AG08396 (cell line): ENCODE data around the gene ST3GAL4.
"Not testable (repeated sequence)": the region's sequence is repeated elsewhere in the genome, so short reads cannot be mapped to it uniquely, and the experiment has no call there.

Experiments used
- DNase-seq: peaks from one replicate; pipeline ENCODE4 v3.0.0; 2012; ENCODE audit warnings: low spot score, mixed read lengths

ST3GAL4 gene

DNA sequence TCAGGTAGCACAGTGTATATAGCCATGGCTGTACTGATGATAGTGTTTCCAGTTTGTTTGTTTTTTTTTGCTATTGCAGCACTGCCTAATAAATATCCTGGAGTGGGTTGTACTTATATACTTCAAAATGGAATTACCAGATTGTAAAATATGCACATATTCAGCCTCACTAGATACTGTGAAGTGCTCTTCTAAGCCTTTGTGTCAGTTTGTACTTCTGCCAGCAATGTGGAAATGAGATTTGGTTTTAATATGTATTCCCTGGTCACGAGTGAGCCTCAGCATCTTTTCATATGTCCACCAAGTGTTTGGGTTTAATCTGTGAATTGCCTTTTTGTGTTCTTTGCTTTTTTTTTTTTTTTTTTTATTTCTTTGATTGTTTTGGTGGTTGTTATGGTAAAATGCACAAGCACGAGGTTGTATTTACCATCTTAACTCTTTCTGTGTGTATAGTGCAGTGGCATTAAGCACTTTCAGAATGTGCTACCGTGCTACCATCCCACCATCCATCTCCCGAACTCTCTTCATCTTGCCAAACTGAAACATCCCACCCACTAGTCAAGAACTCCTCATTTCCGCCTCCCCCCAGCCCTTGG, 34.9 kb downstream of the ST3GAL4 start:
- no peak for DNase-seq

DNA sequence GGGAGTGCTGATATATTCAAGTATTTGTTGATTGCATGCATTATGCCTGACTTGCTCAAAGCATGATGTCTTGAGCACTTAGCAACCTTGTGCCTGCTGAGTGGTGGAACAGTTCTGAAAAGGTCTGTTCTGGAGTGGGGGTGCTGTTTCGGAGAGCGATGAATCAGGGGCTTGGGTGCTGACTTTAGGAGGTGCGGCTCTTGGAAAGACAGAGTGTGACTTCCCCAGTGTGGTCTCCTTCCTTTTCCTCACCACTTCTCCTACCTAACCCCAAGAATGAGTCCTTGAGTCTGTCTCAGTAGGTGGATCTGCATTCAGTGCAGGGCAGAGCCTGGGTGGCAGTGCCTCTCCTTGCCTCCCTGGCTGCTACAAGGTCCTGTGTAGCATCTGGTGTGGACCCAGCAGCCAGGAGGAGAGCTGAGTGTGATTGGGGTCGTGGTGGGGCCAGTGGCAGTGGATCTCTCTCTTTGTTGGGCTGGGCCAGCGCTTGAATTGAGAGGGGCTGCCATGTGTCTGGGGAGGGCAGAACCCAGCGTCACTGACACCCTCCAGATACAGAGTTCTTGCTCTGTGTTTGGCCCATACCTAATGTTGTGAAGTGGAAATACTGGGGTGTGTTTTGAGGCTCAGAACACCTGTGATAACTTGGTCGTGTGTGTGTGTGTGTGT, 35.9 kb downstream of the ST3GAL4 start:
- DNase-seq = no peak

DNA sequence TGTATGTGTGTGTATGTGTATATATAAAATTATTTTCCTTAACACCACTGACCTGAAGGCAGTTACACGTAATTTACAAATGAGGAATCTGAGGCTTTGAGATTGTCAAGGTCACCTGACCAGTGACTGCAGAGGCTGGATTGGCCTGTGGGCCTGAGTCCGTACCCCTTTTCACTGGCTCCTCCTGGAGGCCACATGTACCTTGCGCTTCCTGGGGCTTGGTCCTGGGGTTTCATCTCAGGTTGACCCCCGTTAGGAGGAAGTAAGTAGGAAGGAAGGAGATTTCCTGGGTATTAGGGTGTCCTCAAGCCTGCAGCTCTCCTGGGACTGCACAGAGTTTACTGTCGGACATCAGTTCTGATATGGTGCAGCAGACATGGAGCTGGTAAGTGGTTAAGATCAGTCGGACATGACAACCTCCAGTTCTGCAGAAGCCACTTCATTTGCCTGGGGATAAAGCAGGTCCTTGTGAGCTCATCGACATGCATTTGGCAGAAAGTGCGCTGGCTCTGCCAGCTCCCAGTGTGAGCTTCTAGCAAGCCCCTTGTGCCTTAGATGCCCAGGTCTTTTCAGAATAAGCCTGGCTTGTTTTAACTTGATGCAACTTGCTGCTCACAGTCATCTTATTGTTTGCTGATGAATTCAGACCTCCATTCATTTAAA, 36.6 kb downstream of the ST3GAL4 start:
- DNase-seq = no peak

DNA sequence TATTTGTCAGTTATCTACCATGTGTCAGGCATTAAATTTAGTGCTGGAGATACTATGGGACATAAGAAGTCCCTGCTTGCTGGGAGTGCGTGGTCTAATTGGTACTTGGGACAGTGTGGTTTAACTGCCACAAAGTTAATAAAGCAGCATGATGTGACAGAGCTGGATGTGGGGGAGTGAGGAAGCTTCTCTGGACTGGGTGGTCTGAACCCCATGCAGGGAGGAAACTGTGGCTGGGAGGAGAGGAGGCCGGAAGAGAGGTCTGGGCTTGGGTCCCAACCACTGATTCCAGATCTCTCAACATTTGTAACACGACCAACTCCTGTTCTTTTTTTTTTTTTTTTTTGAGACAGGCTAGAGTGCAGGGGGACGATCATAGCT, 37.1 kb downstream of the ST3GAL4 start:
- DNase-seq = no peak

DNA sequence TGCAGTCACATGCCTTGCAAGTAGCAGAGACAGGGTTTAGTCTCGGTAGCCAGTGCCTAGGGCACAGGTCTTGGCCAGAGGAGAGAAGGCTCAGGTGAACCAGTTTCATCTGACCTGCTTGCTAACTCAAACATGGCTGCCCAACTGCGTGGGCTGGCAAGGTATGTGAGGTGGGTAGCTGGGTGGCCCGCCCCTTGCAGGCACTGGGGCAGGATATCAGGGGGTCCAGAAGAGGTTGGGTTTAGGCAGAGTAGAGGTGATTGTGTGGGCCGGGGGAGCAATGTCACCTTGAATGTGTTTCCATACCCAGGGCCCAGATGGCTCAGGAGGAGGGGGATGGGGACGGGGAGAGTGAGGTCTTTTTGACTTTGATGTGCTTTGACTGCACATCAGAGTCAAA, 37.7 kb downstream of the ST3GAL4 start:
- no peak for DNase-seq

DNA sequence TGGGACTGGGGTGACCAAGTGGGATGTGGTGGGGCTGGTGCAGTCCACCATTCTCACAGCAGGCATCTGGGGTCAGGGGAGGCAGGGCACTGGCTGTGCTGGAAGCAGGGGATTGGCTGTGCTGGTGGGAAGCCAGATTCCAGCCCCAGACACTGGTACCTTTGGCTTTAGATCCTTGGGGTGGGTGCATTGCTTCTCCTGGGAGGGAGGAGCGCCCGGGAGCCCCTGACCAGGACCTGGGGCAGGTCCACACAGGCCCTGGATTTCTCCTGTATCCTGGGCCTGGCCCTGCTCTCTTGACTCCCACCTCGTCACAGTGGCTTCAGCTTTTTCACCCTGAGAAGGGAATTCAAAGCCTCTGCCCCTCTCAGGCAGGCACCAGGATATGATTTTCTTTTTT, 38.5 kb downstream of the ST3GAL4 start:
- no peak for DNase-seq

DNA sequence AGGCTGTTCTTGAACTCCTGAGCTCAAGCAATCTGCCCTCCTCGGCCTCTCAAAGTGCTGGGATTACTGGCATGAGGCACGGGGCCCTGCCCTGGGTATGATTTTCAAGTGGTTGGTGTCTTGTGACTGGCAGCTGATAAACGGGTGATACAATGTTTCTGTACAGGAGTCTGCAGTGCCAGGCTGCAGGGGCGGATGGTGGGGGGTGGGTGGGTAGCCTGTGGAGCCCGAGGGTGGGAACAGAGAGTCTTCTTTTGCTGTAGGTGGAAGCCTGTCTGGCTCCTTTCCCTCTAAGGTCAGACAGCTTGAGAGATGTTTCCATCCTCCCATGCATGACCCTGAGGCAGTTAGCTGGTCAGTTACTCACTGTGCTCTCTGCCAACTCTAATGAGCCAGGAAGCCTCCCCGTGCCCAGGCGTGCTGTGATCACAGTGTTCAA, 39.2 kb downstream of the ST3GAL4 start:
- DNase-seq = not testable (repeated sequence)

DNA sequence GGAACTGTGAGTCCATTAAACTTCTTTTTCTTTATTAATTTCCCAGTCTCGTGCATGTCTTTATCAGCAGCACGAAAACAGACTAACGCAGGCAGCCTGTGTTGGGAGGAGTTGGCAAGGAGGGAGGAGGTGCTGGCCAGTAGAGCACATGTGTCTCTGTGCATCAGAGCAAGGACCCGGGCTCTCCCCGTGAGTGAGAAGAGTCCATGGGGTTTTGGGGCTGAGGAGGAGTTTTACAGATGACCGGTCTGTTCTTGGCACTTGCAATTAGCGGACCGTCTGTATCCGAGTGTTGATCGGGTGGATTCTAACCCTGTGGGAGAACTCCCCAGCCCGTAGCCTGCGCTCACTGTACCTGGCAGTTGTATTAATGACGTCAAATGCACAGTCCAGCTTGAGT, 40.3 kb downstream of the ST3GAL4 start:
- DNase-seq = not testable (repeated sequence)

DNA sequence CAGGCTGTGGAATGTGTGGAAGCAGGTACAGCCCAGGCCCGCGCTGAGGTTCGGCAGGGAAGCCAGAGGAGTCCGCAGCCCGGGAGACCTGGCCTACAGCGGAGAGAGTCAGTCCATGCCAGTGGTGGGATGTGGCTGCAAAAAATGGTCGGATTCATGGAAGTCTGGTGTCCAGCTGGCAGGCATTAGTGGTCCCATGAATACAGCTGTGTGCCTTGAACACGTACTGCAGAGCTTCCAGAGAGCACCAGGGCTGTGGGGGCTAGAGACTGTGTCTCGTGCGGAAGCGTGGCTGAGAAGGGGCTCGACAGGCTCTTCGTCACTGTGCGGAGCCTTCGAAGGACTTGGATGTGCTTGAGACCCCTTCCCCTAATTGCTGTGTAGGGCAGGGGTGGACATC, 40.8 kb downstream of the ST3GAL4 start:
- DNase-seq = not testable (repeated sequence)

DNA sequence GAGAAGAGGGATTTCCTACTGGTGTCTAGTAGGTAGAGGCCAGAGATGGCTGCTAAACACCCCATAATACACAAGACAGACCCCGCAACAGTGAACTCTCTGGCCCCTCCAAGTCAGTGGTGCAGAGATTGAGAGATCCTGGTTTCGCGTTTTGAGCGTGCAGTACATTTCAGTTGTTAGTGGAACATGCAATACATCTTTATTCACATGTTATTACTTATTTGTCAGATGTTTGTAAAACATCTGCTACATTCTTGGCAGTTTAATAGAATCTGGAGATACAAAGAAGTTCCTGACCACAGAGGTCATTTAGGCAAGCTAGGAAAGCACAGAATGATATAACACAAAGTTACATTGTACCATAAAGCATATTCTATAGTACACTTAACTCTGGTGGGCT, 41.5 kb downstream of the ST3GAL4 start:
- no peak for DNase-seq

DNA sequence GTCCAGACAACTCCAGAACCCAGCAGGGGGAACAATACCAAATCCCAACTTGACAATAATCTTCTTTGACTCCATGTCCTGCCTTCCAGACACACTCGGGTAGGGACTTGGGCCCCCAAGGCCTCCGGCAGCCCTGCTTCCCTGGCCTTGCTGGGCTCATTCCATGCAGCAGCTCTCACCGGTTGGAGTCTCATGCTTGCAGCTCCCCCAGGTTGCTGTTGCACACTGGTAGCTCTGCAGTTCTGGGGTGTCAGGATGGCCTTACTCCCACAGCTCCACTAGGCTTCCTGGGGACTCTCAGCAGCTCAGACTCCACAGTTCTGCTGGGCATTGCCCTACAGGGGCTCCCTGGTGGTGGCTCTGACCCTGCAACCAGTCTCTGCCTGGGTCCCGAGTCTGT, 42.8 kb downstream of the ST3GAL4 start:
- no peak for DNase-seq

DNA sequence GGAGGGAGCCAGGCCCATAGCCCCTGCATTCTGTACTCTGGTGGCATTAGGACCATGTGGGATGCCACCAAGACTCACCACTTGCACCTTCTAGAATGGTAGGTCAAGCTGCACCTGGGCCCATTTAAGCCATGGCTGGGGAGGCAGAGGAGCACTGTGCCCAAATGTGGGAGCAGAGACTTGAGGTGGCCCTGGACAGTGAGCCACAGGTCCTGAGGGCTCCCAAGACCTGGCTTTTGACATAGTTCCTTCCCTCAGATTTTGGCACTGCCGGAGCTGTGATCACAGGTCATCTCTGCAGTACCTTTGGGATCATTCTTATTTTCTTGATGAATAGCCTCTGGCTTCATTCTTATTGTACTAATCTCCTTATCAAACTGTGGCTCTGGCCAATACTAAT, 43.2 kb downstream of the ST3GAL4 start:
- no peak for DNase-seq

DNA sequence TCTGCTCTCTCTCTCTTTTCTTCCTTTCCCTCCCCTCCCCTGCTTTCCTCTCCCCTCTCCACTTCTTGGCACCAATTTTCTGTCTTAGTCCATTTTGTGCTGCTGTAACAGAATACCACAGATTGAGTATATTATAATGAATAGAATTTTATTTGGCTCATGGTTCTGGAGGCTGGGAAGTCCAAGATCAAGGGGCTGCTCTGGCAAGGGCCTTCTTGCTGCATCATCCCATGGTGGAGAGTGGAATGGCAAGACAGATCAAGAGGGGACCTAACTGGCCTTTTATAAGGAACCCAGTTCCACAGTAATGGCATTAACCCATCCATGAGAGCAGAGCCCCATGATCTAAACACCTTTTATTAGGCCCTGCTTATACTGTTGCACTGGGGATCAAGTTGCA, 44.5 kb downstream of the ST3GAL4 start:
- no peak for DNase-seq

DNA sequence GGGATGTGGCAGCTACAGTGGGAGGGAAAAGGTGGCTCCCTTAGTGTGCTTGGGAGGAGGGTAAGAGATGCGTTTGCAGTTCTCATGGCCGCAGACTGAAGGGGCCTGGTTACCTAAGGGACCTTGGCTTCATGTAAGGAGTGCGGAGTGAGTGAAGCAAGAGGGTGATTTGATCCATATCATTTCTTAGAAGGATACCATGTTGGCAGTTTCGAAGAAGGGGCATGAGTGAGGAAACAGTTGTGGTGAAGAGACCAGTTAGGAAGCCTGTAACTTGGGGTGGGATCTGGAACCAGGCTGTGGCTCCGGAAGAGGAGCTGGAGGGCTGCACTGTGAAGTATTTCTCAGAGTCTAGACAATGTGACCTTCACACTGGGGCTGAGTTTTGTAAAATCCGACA, 45.0 kb downstream of the ST3GAL4 start:
- DNase-seq = no peak

DNA sequence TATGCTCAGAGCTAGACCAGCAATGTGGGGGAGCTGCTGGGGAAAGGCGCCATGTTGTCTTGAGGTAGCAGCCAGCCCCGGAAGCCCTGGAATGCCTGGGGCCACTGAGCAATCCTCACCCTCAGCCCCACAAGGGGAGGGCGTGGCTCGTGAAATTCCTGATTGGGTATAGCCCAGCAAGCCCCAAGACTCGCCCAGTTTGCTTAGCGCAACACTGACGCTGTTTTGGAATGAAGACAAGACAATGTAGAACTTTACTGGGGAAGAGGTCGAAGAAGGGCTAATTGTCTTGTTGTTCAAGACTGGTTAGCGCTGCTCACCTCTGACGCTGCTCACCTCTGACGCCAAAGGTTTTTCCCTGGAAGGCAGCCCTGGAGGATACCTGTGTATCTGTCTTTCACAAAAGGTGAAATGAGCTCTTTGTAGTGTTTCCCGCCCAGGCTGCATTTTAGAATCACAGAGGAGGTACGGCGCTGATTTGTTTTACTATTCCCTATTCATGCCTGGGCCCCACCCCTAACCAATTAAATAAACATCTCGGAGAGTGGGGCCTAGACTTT, 47.6 kb downstream of the ST3GAL4 start:
- DNase-seq = no peak

DNA sequence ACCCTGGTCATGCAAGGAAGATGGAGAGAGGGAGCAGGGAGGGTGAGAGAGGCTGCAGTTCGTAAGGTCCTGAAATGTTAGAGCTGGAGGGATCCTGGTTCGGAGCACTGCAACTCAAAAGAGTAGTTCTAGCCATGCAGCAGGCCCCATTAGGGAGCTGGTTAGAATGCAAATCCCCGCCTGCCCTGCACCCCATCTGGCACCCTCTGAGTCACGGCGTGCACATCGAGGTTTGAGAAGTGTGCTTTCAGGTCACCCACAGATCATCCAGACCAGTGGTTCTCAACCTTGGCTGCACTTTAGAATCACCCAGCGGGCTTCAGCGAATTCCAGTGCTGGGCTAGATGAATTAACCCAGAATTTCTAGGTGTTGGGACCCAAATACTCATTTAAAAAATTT, 48.2 kb downstream of the ST3GAL4 start:
- DNase-seq = no peak

DNA sequence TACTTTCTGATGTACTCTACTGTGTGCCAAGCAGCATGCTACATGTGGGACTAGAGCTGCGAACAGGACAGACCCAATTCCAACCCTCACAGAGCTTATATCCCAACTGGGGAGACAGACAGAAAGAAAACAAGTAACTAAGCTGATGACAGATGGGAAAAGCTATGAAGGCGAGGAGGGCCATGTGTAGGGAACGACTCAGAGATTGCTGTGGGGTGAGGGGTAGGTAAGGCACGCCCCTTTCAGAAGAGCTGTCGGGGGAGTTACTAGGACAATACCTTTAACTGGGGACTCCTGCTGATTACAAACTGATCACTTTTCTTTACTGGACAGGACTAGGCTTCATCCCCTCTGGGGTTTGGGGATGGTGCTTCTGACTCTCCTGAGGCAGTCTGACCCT, 48.9 kb downstream of the ST3GAL4 start:
- DNase-seq = no peak

DNA sequence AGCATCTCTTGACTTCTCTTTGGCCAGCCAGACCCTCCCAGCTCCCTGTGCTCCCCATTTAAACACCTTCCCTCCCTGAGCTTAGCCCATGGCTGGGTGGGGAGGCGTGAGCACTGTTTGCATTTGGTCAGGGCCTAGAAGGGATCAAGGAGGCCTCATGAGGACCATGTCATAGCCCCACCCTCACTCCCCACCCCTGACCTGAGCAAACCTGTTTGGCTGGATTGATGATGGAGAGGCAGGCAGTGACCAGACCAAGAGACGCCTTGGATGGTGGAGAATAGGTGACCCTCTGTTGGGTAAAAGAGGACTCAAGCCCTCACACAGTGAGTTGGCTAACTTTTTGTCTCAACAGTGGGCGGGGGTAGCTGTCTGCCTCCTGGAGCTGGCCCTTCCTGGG, 49.9 kb downstream of the ST3GAL4 start:
- DNase-seq = no peak

DNA sequence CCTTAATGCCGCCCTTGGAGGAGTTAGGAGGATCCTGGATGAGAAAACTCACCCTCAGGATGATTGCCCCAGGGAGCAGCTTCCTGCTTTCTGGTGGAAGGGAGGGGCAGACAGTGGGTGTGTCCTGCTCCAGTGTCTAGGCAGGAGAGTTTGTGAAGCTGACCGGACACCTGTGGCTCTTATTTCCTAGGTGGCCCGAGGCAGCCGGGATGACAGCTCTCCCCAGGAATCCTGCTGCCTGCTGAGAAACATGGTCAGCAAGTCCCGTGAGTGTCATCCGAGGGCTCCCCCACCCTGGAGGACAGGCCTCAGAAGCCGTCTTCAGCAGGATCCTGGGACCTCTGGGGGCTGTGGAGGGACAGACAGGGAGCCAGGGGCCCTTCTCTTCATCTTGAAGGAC, 50.4 kb downstream of the ST3GAL4 start:
- no peak for DNase-seq

DNA sequence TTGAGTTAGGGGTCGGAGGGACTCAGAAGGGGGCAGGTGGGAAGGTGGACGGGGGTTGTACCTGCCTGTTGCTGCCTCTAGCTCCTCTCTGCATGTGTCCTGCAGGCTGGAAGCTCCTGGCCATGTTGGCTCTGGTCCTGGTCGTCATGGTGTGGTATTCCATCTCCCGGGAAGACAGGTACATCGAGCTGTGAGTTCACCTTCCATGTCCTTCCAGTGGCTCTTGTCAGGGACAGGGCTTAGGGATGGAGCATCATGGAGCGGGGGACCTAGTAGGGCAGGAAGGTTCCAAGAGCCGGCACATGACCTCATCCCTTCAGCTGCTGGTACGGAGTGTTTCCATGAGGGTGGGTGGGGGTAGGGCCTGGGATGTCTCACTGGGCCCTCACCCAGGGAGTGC, 50.9 kb downstream of the ST3GAL4 start:
- DNase-seq = no peak

DNA sequence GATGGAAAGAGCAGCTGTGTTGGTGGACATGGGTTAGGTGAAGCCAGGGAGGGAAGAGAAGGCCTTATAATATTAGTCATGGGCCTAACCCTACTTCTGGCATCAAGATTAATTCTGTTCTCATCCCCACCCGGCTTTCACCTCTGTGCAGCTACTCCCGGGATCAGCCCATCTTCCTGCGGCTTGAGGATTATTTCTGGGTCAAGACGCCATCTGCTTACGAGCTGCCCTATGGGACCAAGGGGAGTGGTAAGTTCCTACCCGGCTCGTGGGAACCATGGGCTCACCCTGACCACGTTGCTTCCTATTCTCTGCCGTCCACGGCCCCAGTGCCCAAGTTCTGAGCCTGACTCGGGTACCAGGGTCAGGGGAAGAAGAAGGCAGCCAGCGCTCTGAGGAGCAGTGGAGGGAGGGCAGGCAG, 51.6 kb downstream of the ST3GAL4 start:
- DNase-seq = no peak

DNA sequence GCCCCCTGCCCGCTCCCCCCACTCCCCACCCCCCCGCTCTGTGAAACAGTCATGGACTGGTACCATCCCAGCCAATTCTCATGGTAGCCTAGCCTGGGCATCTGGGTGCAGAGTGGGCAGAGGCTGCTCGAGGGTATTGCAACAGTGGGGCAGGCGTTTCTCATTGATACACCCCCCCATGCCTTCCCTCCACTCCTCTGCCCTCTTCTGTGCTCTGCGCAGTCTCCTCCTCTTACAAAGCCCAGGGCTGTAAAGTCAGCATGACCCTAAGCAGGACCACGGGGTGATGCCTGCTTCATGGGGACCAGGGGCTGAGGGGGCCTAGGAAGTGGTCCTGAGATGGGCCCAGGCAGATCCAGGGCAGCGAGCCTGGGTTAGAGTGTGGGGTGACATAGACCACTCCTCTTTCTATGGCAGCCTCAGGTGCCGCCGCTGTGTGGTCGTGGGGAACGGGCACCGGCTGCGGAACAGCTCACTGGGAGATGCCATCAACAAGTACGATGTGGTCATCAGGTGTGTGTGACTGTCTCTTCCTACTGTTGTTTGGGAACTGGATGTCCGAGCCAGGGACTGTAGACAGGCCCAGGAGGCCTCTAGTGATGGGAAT, 52.3 kb downstream of the ST3GAL4 start:
- no peak for DNase-seq

DNA sequence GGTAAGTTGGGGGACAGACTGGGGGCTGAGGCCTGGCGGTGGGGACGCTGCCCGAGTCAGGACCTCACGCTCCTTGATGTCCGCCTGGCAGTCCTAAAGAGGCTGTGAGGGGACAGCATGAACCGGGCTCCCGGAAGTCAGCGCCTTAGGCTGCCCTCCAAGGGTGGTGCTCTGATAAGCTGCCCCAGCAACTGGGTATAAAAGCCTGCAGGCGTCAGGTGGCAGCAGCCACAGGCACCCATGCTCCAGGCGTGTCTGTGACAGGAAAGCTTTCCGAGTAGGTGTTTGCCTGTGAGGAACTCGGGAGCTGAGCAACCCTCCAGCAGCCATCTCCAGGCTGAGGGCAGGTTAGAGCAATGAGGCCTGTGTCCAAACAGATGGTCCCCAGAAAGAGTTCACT, 53.0 kb downstream of the ST3GAL4 start:
- DNase-seq = no peak
